OCI-LY7 (cell line): ENCODE data around the gene TACO1. TPM values are rescaled to one million over a fixed set of nuclear protein-coding genes. Genes with fewer than 3 reads are reported as not detected.

ENCODE experiments used
- BruUV-seq: library from RNA; stranded (reverse); fragments of 400-500 nt; replicated peaks from 2 replicates; lab custom pipeline; 2021; lab: Mats Ljungman, UMichigan
- CTCF ChIA-PET: fragments of 300-600 bp; sonication (Branson Sonifier 250); formaldehyde crosslinking; loops from one replicate; lab custom pipeline; 2022; ENCODE audit warnings: antibody characterized with exemption; ENCODE audit not compliant: unreplicated experiment; lab: Charles Lee
- POLR2A ChIA-PET: fragments of 300-600 bp; sonication (Branson Sonifier 250); formaldehyde crosslinking; loops from one replicate; lab custom pipeline; 2022; ENCODE audit warnings: antibody characterized with exemption; lab: Charles Lee
- DNase-seq: peaks from one replicate; pipeline ENCODE4 v3.0.0-alpha.2; 2015; ENCODE audit warnings: low spot score
- H2AFZ ChIP-seq: fragments of 200-600 bp; sonication (generic), shearing (Covaris generic); 2 replicates; pipeline ENCODE4 v1.6.1; 2014; ENCODE audit warnings: mild to moderate bottlenecking, antibody characterized with exemption, low read length, moderate library complexity
- H3K27ac ChIP-seq: fragments of 200-600 bp; sonication (generic); 2 replicates; pipeline ENCODE4 v1.5.1; 2014; ENCODE audit warnings: mixed run types, low read depth, mild to moderate bottlenecking, moderate library complexity, low read length, inconsistent platforms; ENCODE audit not compliant: poor library complexity, severe bottlenecking
- H3K36me3 ChIP-seq: fragments of 200-600 bp; sonication (generic); 2 replicates; pipeline ENCODE4 v1.6.1; 2014; ENCODE audit warnings: mild to moderate bottlenecking, antibody characterized with exemption, low read length, moderate library complexity, mixed read lengths; ENCODE audit not compliant: insufficient read depth
- H3K4me1 ChIP-seq: fragments of 200-600 bp; sonication (generic); 2 replicates; pipeline ENCODE4 v1.5.1; 2014; ENCODE audit warnings: mild to moderate bottlenecking, low read length; ENCODE audit not compliant: insufficient read depth, poor library complexity, severe bottlenecking
- H3K4me2 ChIP-seq: fragments of 200-600 bp; sonication (generic); 2 replicates; pipeline ENCODE4 v1.6.1; 2014; ENCODE audit warnings: mild to moderate bottlenecking, low read length
- H3K4me3 ChIP-seq: fragments of 200-600 bp; sonication (generic); 2 replicates; pipeline ENCODE4 v1.5.1; 2014; ENCODE audit warnings: mild to moderate bottlenecking, low read depth, low read length; ENCODE audit not compliant: poor library complexity, severe bottlenecking
- H3K79me2 ChIP-seq: fragments of 200-600 bp; sonication (generic); 2 replicates; pipeline ENCODE4 v1.6.1; 2016; ENCODE audit warnings: low read depth, mild to moderate bottlenecking, low read length, moderate library complexity, mixed read lengths; ENCODE audit not compliant: insufficient read depth
- H3K9me2 ChIP-seq: fragments of 200-600 bp; sonication (generic); 2 replicates; pipeline ENCODE4 v1.6.1; 2016; ENCODE audit warnings: mild to moderate bottlenecking, low read length, mixed read lengths; ENCODE audit not compliant: insufficient read depth
- H3K9me3 ChIP-seq: fragments of 200-600 bp; sonication (generic); 2 replicates; pipeline ENCODE4 v1.6.1; 2014; ENCODE audit warnings: mild to moderate bottlenecking, mixed run types, low read length, mixed read lengths
- H4K20me1 ChIP-seq: fragments of 200-600 bp; sonication (generic); 2 replicates; pipeline ENCODE4 v1.6.1; 2014; ENCODE audit warnings: mild to moderate bottlenecking, antibody characterized with exemption, low read length, moderate library complexity, mixed read lengths; ENCODE audit not compliant: insufficient read depth
- CTCF ChIP-seq: fragments of 200-600 bp; sonication (generic); conservative IDR thresholded peaks from 2 replicates; pipeline ENCODE4 v1.5.1; 2014; ENCODE audit warnings: mild to moderate bottlenecking, antibody characterized with exemption, low read length, moderate library complexity, mixed read lengths
- EZH2phosphoT487 ChIP-seq: fragments of 200-600 bp; sonication (generic); IDR thresholded peaks from 2 replicates; pipeline ENCODE4 v1.6.1; 2018; ENCODE audit warnings: low read depth, borderline replicate concordance, mild to moderate bottlenecking, mixed run types, antibody characterized with exemption, low read length, moderate library complexity, mixed read lengths
- intact Hi-C: fragments of 100-400 bp; cut with micrococcal nuclease; formaldehyde crosslinking; loops from one replicate; pipeline ENCODE4 v1.10.0; 2022; ENCODE audit not compliant: unreplicated experiment
- total RNA-seq, 2 experiments: library from RNA; depleted of rRNA in 1 of 2; stranded (reverse); fragments of >200 nt in 1 of 2; shearing (Covaris generic) in 1 of 2; gene quantifications; 2 replicates each; pipeline ENCODE4 v1.2.3, GENCODE V29; 2014 to 2022

TACO1 gene
- total RNA-seq, 2 experiments from 2014 or later = 13.4 to 26.0 TPM

GRCh38 chr17:63634816-63635215, 34.1 kb downstream of the TACO1 start:
- TF ChIP-seq CTCF = no peak
- no peak for TF ChIP-seq EZH2phosphoT487
- H3K9me3 ChIP-seq = no peaks in the 10 kb centered on the region
- CTCF ChIA-PET = no interaction called here

GRCh38 chr17:63635290-63635689, 34.6 kb downstream of the TACO1 start:
- Histone ChIP-seq H3K9me3 (no peaks in the 10 kb centered on the region), H3K27ac (no peak overlapping the region), H3K9me2 (no peaks in the 10 kb centered on the region), H3K4me3 (no peak overlapping the region), H2AFZ (no peak overlapping the region), H3K4me2 (no peak overlapping the region), H3K79me2 (no peaks in the 10 kb centered on the region), H3K4me1 (no peaks in the 10 kb centered on the region), H3K36me3 (peaks cover 28% of the 10 kb centered on the region; the same call in 1 of the 2 replicates), H4K20me1 (no peaks in the 10 kb centered on the region)
- POLR2A ChIA-PET = interaction anchor here (0.8 kb wide), 1 partner anchor 14 kb away, joined by 3 read pairs; the partner anchor contains the start of gene MAP3K3
- intact Hi-C loops = no loop called here
- no peak for DNase-seq
- CTCF ChIA-PET = no interaction called here
- no peak for TF ChIP-seq CTCF
- no peak for TF ChIP-seq EZH2phosphoT487
- BruUV-seq = no TSS peak

More at GRCh38 chr17:63634816-63635215, 34.1 kb downstream of the TACO1 start:
- no peak for DNase-seq
- intact Hi-C loops = no loop called here
- Histone ChIP-seq H3K4me2 (no peak overlapping the region), H3K79me2 (no peaks in the 10 kb centered on the region), H4K20me1 (no peaks in the 10 kb centered on the region), H2AFZ (no peak overlapping the region), H3K4me3 (no peak overlapping the region), H3K4me1 (no peaks in the 10 kb centered on the region), H3K9me2 (no peaks in the 10 kb centered on the region), H3K27ac (no peak overlapping the region), H3K36me3 (peaks cover 28% of the 10 kb centered on the region; the same call in 1 of the 2 replicates)
- no TSS peak for BruUV-seq
- POLR2A ChIA-PET = interaction anchor here (0.6 to 0.8 kb wide), 3 partner anchors 13 to 29 kb away, joined by 3 read pairs; partner anchors contain the start of gene MAP3K3

GRCh38 chr17:63635787-63636186, 35.1 kb downstream of the TACO1 start:
- Histone ChIP-seq H4K20me1 (no peaks in the 10 kb centered on the region), H3K4me3 (no peak overlapping the region), H3K9me2 (no peaks in the 10 kb centered on the region), H3K9me3 (no peaks in the 10 kb centered on the region), H3K36me3 (peaks cover 28% of the 10 kb centered on the region; the same call in 1 of the 2 replicates), H3K79me2 (no peaks in the 10 kb centered on the region), H3K4me1 (no peaks in the 10 kb centered on the region), H3K27ac (no peak overlapping the region), H3K4me2 (no peak overlapping the region), H2AFZ (no peak overlapping the region)
- POLR2A ChIA-PET = interaction anchor here (0.6 to 0.8 kb wide), 2 partner anchors 14 to 86 kb away, joined by 3 read pairs; partner anchors contain the start of gene MAP3K3
- TF ChIP-seq EZH2phosphoT487 (no peak), CTCF (no peak)
- intact Hi-C loops = no loop called here
- no peak for DNase-seq
- CTCF ChIA-PET = no interaction called here
- BruUV-seq = no TSS peak
